Occipital lobe (tissue), 2 donors: Measurements from ENCODE around the gene TNFRSF8. TPM values are rescaled to one million over a fixed set of nuclear protein-coding genes. Genes with fewer than 3 reads are reported as not detected.
"Not testable (repeated sequence)": the region's sequence is repeated elsewhere in the genome, so short reads cannot be mapped to it uniquely, and the experiment has no call there.

Source experiments
- DNase-seq: peaks from one replicate; lab custom pipeline; 2025; lab: John Stamatoyannopoulos, UW
- total RNA-seq: library from RNA; depleted of rRNA; stranded (reverse); fragments of >200 nt; gene quantifications from one replicate; pipeline ENCODE4 v1.2.3, GENCODE V29; 2014

The TNFRSF8 gene
- total RNA-seq, 1 donor from 2014 or later: not detected

GRCh38 chr1:12038356-12039163 is 24.5 kb upstream of the TNFRSF8 start:
- no peak for DNase-seq

DNA sequence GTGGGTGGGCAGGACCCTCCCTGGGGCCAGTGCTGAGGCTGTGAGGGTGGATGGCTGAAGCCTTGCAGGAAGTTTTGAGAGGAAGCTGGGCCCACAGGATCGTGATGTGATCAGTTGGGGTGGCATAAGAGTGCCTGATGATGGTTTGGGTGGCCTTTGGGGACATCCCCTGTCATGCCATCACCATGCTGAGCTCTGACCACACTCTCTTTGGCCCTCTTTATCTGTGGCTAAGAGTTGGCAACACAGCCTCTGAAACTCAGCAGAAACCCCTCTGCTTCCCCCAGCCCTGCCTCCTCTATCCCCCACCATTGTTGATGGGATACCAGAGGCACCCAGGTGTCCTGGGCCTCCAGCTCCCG is 24.0 kb upstream of the TNFRSF8 start:
- DNase-seq: no peak

- not testable (repeated sequence) for DNase-seq
Measured at GRCh38 chr1:12039824-12040456, 23.2 kb upstream of the TNFRSF8 start.

GRCh38 chr1:12040457-12041051 is 22.5 kb upstream of the TNFRSF8 start:
- no peak for DNase-seq

- not testable (repeated sequence) for DNase-seq
Measured at GRCh38 chr1:12044187-12044877, 18.8 kb upstream of the TNFRSF8 start.

- no peak for DNase-seq
Measured at GRCh38 chr1:12046749-12047119, 16.4 kb upstream of the TNFRSF8 start.

DNA sequence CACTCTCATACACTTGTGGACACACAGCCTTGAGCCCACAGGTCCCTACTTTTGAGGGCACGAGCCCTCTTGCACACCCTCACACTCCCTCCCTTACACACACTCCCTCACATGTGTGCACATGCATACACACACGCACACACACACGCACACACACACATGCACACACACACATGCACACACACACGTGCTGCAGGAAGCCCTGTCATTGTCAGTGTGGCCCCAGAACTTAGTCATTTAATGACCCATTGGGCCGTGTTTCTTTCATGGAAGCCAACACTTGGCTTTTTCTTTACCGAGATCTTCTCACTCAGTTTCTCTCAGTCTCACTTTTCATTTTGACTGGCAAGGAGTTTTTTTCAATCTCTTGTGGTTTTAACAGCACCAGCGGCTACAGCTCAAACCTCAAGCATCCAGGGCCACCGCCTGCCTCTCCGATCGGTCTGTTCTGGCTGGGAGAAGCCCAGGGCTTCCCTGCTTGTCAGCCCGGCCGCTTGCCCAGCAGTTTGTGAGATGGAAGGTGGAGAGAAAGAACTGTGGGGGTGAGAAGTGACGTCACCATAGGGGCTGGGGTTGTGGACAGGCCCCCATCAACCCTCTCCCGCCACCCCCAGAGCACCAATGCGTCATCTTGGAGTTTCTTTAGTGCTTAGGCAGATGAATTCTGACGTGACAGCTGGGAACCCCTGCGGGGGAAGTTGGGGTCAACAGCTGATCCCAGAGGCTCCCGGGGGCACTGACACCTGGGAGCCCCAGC is 15.8 kb upstream of the TNFRSF8 start:
- no peak for DNase-seq

DNA sequence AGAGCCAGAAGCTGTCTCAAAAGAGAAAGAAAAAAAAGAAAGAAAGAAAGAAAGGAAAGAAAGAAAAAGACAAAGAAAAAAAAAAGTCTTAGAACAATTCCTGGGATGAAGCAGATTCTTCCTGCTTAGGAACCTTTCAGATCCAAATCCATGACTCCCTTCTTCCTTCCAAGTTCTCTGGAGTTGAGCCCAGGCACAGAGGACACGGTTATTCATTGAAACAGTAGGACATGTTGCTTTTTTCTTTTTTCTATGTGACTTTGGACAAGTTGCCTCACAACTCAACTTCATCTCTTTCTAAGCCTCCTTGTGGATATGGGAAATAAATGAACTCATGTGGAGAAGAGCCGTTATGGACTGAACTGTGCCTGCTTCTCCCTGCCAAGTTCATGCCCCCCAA is 14.7 kb upstream of the TNFRSF8 start:
- no peak for DNase-seq

DNA sequence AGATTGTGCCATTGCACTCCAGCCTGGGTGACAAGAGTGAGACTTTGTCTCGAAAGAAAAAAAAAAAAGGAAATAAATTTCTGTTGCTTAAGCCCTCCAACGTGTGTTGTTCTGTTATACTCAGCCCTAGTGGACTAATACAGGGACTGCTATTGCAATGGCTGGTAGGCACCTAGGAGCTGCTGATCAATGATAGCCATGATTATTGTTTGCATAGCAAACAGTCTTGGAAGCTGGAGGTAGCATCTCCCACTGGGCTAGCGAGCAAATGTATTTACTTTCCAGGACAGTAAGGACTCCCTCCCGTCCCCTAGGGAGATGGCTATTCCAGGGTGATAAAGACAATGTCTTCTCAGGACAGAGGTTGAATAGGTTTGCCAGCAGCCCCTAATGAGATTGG is 13.5 kb upstream of the TNFRSF8 start:
- DNase-seq: no peak

GRCh38 chr1:12051361-12051760 is 11.7 kb upstream of the TNFRSF8 start:
- DNase-seq: no peak

DNA sequence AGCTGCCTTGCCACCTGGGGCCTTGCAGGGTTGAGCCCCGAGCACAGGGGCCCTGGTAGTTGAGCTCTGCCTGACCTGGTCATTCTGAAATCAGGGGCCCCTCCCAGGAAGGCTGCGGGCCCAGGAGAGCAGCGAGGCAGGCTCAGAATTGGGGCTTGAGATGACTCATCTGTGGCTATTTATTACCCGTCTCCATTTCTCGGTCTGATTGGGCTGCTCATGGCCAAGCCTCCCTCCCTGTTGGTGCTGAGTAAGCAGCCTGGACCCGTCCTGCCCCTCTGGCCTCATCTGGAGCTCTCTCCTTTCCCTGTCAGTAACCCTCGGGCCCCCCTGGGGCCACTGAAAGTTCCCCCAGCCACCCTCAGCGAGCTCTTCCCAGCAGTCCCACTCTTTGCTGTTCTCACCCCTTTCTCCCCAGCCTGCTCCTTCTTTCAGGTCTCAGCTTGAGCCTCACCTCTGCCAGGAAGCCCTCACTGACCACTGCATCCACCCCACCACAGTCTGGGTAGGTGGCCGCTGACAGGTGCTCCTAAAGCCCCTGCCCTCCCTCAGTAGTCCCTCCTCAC is 11.0 kb upstream of the TNFRSF8 start:
- DNase-seq: peak; percentile 28

DNA sequence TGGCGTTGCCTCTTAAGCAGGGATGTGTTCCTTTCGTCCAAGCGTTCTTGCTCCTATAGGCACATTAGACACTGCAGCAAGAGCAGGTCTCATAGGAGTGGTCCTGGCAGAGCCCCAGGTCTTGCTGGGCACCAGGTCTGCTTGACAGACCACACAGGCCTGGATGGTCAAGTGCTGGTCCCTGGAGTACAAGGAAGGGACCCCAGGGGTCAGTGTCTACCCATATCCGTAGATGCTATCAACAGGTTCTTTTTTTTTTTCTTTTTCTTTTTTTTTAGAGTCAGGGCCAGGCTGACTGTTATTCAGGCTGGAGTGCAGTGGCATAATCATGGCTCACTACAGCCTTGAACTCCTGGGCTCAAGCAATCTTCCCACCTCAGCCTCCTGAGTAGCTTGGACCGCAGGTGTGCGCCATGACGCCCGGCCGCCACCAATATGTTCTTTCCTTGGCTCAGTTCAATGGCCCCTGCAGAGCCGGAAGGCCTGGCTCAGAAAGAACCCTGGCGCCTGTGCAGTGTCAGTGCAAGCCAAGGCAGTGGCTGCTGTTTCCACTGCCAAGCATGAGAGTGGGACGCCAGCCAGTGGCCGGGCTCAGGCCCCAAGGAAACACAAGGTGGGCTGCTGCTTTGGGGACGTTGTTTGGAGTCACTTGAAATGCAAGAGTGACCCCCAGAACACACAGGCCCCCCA is 10.0 kb upstream of the TNFRSF8 start:
- DNase-seq: no peak

DNA sequence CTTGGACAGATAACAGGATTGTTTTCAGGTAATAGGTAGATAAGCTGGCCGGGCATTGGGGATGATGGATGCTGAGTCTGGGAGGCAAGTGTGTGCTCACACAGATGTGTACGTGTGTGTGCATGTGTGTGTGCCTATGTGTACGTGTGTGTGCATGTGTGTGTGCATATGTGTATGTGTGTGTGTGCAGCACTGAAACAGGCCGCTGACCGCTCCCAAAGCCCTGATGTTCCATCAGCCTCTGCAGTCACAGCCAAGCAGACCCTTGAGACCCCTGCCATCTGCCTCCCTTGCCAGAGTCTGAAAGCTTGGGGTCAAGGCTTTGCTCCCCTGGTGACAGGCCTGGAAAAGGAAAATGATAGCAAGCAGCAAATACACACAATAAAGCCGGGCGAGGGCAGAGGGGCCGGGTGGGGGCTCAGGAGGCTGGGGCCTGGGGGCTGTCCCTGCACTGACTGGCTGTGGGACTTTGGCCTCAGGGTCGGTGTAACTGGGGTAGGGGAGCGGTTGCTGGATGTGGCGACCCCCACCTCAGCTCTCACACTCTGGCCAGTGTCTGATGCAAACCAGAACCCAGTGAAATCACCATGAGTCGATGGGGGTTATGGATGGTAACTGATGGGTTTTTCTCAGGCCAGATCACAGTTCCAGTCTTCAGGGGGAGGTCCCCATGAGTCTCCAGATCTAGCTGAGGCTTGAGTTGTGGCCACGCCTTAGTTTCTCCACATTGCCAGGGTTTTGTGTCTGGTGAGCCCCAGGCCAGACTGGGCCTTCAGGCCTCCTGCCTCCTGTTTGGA is 9.2 kb upstream of the TNFRSF8 start:
- no peak for DNase-seq

- no peak for DNase-seq
Measured at GRCh38 chr1:12055259-12055658, 7.8 kb upstream of the TNFRSF8 start.

- DNase-seq: no peak
Measured at GRCh38 chr1:12056331-12056841, 6.7 kb upstream of the TNFRSF8 start.

- DNase-seq: no peak
Measured at GRCh38 chr1:12057382-12057781, 5.7 kb upstream of the TNFRSF8 start.

GRCh38 chr1:12057940-12058687 is 5.0 kb upstream of the TNFRSF8 start:
- no peak for DNase-seq

DNA sequence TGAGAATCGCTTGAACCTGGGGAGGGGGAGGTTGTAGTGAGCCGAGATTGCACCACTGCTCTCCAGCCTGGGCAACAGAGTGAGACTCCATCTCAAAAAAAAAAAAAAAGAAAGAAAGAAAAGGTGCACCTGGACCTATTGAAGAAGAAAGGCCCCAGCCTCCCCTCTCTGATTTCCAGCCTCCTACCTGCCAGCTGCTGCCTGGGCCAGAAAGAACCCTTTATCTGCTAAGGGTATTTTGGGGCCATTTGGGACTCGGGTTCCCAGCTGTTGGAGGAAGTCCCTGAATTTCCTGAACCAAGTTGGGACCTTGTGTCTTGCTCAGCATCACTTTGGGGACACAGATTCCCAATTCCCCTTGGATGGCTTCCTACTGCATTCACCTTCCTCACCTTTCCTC is 3.9 kb upstream of the TNFRSF8 start:
- no peak for DNase-seq
